NOMO-1 (cell line): ENCODE results near the gene ANO3.
A peak's percentile ranks its signal among the peaks of the same experiment; 100 is the strongest.

Experiments
- DNase-seq, 2 experiments: peaks; one replicate each; lab custom pipeline; 2025; ENCODE audit not compliant: unreplicated experiment in 2 of 2; lab: John Stamatoyannopoulos, UW

ANO3 gene

DNA sequence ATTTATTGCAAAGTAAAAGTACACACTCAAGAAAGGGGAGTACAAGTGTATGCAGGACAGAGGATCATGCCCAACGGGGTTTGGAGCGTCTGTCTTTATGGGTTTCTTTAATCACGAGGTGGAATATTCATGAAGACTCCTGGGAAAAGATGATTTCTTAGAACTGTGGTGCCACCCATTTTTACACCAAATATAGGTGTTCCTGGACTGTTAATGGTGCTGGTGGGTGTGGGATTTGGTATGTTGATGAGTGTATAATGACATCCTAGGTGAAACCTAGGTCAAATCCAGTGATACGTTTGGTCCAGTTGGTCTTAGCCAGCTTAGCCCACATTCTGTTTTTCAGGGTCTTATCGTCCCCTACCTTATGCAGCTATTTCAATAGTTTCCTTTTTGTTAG is 21.1 kb downstream of the ANO3 start:
- no peak for DNase-seq

- DNase-seq = no peak
Measured at GRCh38 chr11:26359055-26359454, 27.1 kb downstream of the ANO3 start.

DNA sequence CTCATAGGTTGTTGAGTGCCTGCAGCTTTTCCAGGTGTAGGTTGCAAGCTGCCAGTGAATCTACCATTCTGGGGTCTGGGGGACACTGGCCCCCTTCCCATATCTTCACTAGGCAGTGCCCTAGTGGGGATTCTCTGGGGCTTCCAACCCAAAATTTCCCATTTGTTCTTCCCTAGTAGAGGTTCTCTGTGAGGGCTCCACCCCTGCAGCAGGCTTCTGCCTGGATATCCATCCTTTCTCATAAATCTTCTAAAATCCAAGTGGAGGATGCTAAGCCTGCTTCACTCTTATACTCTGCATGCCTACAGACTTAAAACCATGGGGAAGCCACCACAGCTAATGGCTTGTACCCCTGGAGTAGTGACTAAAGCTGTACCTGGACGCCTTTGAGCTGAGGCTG is 33.4 kb downstream of the ANO3 start:
- DNase-seq = no peak

DNA sequence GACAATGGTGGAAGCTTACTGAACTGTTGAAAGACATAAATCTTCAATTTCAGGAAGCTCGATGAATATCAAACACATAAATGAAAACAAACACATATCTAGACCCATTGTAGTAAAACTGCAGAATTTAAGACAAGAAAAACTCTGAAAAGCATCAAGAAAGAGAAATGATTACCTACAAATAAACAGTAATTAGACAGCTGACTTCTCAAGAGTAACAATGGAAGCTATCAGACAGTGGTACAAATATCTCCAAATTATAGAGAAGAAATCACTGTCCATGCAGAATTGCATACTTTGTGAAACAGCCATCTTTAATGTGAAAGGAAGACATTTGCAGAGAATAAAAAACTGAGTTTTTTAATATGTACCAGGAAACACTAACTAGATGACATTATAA is 45.7 kb downstream of the ANO3 start:
- DNase-seq = no peak

DNA sequence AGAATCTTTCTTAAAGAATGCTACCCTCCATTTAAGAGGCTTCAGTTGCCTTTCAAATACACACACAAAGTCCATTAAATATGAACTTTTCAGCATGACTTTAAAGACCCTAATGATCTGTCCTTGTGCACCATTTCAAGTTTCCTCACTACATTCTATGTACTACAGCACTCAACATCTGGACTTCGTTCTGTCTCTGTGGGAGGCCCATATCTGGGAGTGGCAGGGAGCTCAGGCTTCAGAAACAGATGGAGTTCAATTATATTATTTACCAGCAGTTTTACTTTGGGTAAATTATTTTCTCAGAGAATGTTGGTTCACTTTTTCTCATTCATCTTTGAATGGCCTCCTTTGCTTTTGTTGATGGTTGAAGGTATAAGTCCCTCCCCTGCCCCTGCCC is 67.4 kb downstream of the ANO3 start:
- no peak for DNase-seq

DNA sequence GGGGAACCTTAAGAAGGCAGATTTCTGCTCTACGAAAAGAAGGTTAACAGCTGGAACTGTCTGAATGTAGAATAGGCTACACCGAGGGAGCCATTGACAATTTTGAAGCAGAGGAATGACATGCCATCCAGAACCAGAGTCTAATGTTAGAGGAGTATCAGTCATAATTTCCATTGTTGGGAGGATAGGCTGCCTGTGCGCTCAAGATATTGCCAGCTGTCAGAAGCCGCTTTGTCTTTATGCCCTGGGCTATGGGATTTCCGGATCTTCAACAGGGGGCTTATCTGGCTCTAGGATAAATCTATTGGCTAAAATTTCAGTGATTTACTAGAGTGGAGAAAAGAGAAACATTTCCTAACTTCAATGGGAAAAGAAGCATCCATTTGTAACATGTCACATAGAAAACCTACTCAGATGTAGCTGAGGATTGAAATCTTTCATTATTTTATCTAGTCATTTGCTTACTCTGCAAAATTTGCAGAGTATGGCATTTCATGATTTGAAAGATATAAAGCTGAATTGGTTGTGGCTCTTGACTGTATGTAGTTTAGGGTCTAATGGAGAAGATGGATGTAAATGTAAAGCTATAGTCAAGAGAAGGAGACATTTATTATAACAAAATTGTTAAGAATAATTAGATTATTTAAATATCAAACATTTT is 78.9 kb downstream of the ANO3 start:
- no peak for DNase-seq

DNA sequence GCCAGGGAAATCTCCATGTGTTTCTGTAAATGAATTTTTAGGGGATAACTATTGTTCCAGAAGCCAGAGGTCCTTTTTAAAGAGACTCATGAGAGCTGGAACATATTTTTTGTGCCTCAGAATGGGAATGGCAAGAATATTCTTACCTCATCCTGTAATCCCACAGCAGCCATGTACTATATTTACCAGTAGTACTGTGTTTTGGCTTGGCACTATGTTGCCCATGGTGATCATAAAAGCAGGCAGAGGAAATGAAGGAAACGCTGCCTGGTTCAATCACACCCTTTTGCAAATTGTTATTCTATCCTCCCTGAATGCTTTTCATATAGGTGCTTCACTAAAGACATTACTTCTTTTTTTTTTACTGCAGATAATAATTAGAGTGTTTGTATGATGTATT is 81.0 kb downstream of the ANO3 start:
- DNase-seq = no peak

DNA sequence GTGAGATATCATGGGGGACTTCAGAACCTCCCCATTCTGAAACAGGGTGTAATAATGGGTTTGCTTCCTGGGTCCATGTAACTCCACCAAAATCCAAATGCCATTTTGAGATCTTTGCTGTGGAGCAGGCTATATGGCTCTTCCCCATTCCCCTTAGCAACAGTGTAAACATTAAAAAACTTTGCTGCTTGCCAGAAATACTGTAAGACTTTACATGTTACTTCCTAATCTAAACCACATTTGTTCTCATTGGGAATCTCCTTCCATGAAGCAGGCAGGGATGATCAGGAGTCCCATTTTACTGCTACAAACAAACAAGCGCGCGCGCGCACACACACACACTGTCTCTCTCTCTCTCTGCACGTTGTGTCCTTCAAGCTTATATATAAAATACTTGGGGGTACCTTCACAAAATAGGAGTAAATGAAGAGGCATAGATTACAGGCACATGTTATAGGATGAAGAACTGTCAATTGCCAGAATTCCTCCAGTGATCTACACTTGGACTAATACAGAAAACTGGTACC is 86.5 kb downstream of the ANO3 start:
- DNase-seq = no peak

GRCh38 chr11:26420331-26420730 is 88.4 kb downstream of the ANO3 start:
- no peak for DNase-seq

DNA sequence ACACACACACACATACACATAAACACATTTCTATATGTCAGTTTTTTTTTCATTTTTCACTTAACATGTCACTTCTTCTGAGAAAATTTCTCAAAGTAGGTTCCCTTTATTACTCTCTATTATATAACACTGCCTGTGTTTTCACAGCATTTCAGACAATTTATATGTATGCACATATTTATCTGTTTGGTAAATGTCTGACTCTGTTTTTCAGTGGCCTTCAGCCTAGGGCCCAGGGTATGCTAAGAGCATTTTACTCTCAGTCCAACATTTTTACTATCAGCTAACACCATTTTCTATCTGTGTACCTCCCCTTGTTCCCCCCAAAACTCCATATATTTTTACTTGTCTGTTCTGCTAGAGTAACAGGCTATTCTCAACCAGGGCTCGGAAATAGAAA is 92.3 kb downstream of the ANO3 start:
- DNase-seq = peak in 1 of 2 experiments; percentile 37

DNA sequence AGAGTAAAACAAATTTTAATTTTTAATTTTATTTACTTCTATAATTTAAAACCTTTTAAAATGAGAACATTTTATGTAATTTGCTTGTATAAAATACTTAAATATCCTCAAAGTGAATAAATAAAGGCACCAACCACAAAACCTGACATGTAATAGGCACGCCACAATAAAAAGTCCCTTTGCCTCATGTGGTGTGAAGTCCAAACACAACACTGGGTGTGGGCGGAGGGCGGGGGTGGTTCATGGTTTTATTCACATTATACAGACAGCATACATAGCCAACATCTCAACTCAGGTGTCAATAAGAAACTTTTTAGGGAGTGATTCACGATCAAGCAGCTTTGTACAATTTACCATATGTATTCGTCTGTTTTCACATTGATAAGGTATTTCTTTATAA is 107.9 kb downstream of the ANO3 start:
- DNase-seq = no peak

DNA sequence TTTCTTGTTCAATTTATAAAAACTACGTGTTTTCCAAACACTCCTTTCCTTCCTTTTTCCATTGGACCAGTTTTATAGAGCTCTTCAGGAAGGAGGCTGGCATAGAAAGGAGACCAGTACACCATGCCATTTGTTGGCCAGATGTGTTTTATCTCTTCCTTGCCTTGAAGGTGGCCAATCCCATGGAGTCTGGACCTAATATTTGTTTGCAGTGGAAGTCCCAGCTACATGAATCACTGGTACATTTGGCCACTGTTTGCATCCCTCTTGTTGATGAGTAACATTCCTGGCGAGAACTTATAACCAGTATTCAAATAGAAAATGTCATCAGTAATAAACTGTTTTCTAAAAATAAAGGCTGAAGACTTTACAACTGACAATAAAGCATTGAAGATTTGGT is 110.2 kb downstream of the ANO3 start:
- no peak for DNase-seq

- DNase-seq = no peak
Measured at GRCh38 chr11:26443617-26444016, 111.7 kb downstream of the ANO3 start.

DNA sequence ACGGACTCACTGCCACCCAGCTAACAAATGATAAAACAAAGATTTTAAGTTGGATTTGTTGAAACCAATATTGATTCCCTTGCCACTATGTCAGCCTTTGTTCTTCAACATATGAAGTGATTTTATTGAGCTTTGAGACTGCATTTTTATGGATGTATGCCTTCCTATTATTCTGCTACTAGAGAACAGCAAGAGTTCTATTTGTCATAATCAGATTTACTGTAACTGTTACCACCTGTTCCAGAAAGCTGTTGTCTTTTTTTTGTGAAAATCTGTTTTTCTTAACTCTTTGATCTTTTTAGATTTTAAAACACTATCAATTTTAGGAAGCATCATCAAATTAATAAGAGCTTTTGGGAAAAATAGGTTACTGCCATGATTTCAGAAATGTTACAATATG is 125.7 kb downstream of the ANO3 start:
- no peak for DNase-seq

- DNase-seq = no peak
Measured at GRCh38 chr11:26465274-26465673, 133.3 kb downstream of the ANO3 start.

GRCh38 chr11:26467506-26467905 is 135.6 kb downstream of the ANO3 start:
- DNase-seq = no peak

GRCh38 chr11:26470992-26471391 is 139.1 kb downstream of the ANO3 start:
- no peak for DNase-seq

GRCh38 chr11:26473216-26474194 is 141.6 kb downstream of the ANO3 start:
- no peak for DNase-seq

DNA sequence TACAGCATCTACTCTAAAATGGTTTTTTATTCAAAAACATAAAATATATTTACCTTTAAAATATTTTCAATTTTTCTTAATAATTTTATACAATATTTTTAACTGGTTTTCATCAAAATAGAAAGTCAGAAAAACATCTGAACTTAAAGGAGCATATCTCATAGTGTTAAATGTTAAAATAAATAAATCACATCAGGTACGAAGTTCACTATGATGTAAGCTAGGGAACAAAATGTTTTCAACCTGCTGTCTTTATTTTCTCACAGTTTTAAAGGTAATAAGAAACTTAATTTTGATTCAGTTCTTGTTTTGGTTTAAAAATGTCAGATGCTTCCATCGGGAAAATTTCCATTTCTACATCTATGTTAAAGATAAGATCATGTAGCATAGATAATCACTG is 142.5 kb downstream of the ANO3 start:
- DNase-seq = no peak

GRCh38 chr11:26477396-26477795 is 145.5 kb downstream of the ANO3 start:
- no peak for DNase-seq

- no peak for DNase-seq
Measured at GRCh38 chr11:26478710-26479109, 146.8 kb downstream of the ANO3 start.

DNA sequence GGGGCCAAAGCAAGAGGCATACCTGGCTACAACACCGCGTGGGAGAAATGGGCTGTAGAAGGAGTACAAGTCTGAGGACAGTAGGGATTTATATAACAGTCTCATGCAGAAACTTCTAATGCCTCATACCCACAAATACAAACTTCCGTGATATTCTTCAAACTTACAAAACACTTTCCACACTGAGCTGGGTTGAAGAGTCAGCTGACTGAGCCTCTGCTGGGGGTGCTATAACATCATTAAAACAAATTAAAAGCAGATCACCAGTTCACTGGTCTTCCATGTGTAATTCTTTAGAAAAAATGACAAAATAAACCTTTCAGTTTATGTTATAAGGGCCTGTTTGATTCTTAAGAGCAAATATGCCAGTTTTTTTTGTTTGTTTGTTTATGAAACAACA is 148.1 kb downstream of the ANO3 start:
- no peak for DNase-seq
